ENCODE data around the gene PSKH1.

The PSKH1 gene

GRCh38 chr16:67942510-67943255 lies 49.6 kb downstream of the PSKH1 start:
- H3K36me3 ChIP-seq (ENCODE audit: insufficient read depth), result no peaks in the 10 kb centered on the region
- H3K4me3 ChIP-seq (IDR thresholded peaks at IDR 0.05; ENCODE audit: insufficient read depth, low read depth, low read length), result no peak overlapping the region
- no peak overlapping the region for H3K4me2 ChIP-seq
- no peak overlapping the region for H3K9ac ChIP-seq
- no peaks in the 10 kb centered on the region for H4K20me1 ChIP-seq (ENCODE audit: insufficient read depth)
- H3K27me3 ChIP-seq (ENCODE audit: insufficient read depth, low read depth), result no peaks in the 10 kb centered on the region
- peaks cover under 1% of the 10 kb centered on the region for H3K4me1 ChIP-seq (ENCODE audit: low read depth, poor library complexity, severe bottlenecking)
- H3K27ac ChIP-seq, result no peak overlapping the region
- no peak for TF ChIP-seq CTCF (conservative IDR thresholded peaks at IDR 0.05; ENCODE audit: low read depth, low read length)
- H3K79me2 ChIP-seq (ENCODE audit: insufficient read depth, low read depth), result no peaks in the 10 kb centered on the region
- no peak overlapping the region for H2AFZ ChIP-seq (ENCODE audit: low read depth)

DNA sequence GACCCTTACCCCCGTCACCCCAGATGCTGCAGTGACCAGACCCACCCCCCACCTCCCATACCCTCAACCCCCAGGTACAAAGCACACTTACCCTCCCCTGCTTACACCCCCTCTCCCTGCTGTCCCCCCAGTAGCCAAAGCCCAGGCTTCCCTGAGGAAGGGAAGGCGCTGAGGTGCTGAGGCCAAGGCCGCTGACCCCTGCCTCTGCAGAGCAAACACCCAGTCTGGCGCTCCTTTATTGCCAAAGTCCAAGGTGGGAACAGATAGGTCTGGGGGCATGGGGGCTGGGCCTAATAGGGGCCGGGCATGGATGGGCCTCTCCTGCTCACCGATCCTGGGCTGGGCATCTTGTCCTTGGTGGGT lies 50.2 kb downstream of the PSKH1 start:
- Histone ChIP-seq H3K27me3 (ENCODE audit: insufficient read depth, low read depth) (no peaks in the 10 kb centered on the region), H3K9ac (no peak overlapping the region), H4K20me1 (ENCODE audit: insufficient read depth) (no peaks in the 10 kb centered on the region), H3K36me3 (ENCODE audit: insufficient read depth) (no peaks in the 10 kb centered on the region), H3K27ac (no peak overlapping the region), H3K4me1 (ENCODE audit: low read depth, poor library complexity, severe bottlenecking) (no peaks in the 10 kb centered on the region), H2AFZ (ENCODE audit: low read depth) (no peak overlapping the region), H3K4me3 (IDR thresholded peaks at IDR 0.05; ENCODE audit: insufficient read depth, low read depth, low read length) (no peak overlapping the region), H3K79me2 (ENCODE audit: insufficient read depth, low read depth) (no peaks in the 10 kb centered on the region), H3K4me2 (no peak overlapping the region)
- no peak for TF ChIP-seq CTCF (conservative IDR thresholded peaks at IDR 0.05; ENCODE audit: low read depth, low read length)

DNA sequence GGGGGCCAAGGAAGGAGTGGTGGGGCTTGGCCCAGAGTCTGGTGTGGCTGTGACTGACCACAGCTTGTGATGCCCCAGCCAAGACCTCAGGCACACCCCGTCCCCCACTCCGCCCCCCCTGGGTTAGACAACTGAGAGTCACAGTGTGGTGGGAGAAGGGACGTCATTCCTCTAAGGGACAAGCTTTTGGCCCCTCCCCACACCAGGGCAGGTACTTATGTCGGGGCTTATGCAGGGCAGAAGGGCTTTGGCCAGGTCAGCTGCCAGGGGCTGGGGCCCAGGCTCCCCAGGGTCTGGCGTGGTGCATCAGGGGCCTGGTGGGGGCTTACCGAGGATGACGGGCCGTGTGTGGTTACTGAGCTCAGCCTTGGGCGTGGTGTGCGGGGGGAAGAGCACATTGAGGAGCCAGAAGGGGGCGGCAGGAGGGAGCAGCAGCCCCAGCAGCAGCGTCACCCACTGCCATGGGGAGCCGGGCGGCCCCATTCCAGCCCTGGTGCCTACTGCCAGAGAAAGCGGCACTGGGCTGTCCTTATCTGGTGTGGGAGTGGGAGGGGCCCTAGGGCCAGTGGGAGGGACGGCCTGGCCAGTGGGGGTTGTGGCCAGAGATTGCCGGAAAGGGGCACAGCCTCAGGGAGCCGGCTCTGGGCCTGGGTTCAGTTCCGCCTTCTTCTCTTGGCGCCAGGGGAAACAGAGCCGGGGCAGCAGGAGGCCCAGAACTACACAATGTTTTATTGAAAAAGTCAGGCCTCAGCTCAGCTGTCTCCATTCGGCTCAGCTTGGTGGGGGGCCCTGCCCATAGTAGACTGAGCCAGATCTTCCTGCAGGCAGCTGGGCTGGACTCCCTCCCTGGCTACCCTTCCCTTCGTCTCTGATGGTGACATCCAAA lies 50.8 kb downstream of the PSKH1 start, which contains the start of gene LCAT:
Gene LCAT (minus strand): TSS at position 502 of the 886 bp plus-strand sequence. CDS start 19 bp downstream, at position 483.
- no peak for TF ChIP-seq CTCF (conservative IDR thresholded peaks at IDR 0.05; ENCODE audit: low read depth, low read length)
- no peaks in the 10 kb centered on the region for H4K20me1 ChIP-seq (ENCODE audit: insufficient read depth)

GRCh38 chr16:67944690-67945391 lies 51.8 kb downstream of the PSKH1 start:
- H2AFZ ChIP-seq (ENCODE audit: low read depth), result no peak overlapping the region
- no peaks in the 10 kb centered on the region for H3K79me2 ChIP-seq (ENCODE audit: insufficient read depth, low read depth)
- H3K36me3 ChIP-seq (ENCODE audit: insufficient read depth), result no peaks in the 10 kb centered on the region
- no peak overlapping the region for H3K27ac ChIP-seq
- no peaks in the 10 kb centered on the region for H3K27me3 ChIP-seq (ENCODE audit: insufficient read depth, low read depth)
- no peak overlapping the region for H3K4me2 ChIP-seq
- no peaks in the 10 kb centered on the region for H3K4me1 ChIP-seq (ENCODE audit: low read depth, poor library complexity, severe bottlenecking)
- H3K4me3 ChIP-seq (IDR thresholded peaks at IDR 0.05; ENCODE audit: insufficient read depth, low read depth, low read length), result no peak overlapping the region
- no peaks in the 10 kb centered on the region for H4K20me1 ChIP-seq (ENCODE audit: insufficient read depth)
- TF ChIP-seq CTCF (conservative IDR thresholded peaks at IDR 0.05; ENCODE audit: low read depth, low read length), result no peak
- H3K9ac ChIP-seq, result no peak overlapping the region

More for the DNA sequence above, 50.8 kb downstream of the PSKH1 start, which contains the start of gene LCAT:
- no peaks in the 10 kb centered on the region for H3K4me1 ChIP-seq (ENCODE audit: low read depth, poor library complexity, severe bottlenecking)
- no peak within 1 kb of the TSS for H3K9ac ChIP-seq
- no peak within 1 kb of the TSS for H3K4me2 ChIP-seq
- H3K36me3 ChIP-seq (ENCODE audit: insufficient read depth), result no peaks in the 10 kb centered on the region
- H2AFZ ChIP-seq (ENCODE audit: low read depth), result no peak within 1 kb of the TSS
- no peak within 1 kb of the TSS for H3K27ac ChIP-seq
- H3K79me2 ChIP-seq (ENCODE audit: insufficient read depth, low read depth), result no peaks in the 10 kb centered on the region
- H3K27me3 ChIP-seq (ENCODE audit: insufficient read depth, low read depth), result no peaks in the 10 kb centered on the region
- H3K4me3 ChIP-seq (IDR thresholded peaks at IDR 0.05; ENCODE audit: insufficient read depth, low read depth, low read length), result no peak within 1 kb of the TSS

Data from KMS-11 (cell line).